SJCRH30 (cell line): Measurements from ENCODE around the gene C2orf15. TPM values are rescaled to one million over a fixed set of nuclear protein-coding genes. Genes with fewer than 3 reads are reported as not detected.
"Not testable (repeated sequence)": the region's sequence is repeated elsewhere in the genome, so short reads cannot be mapped to it uniquely, and the experiment has no call there.

ENCODE experiments used
- DNase-seq, 2 experiments: peaks; one replicate each; pipeline ENCODE4 v3.0.0-alpha.2; 2015 to 2020
- H3K27ac ChIP-seq: fragments of 250-450 bp; sonication (Bioruptor Pico); 2 replicates; pipeline ENCODE4 v1.5.1; 2020; ENCODE audit warnings: mild to moderate bottlenecking, moderate library complexity
- H3K27me3 ChIP-seq: fragments of 250-450 bp; sonication (Bioruptor Pico); 2 replicates; pipeline ENCODE4 v1.5.1; 2020; ENCODE audit warnings: mild to moderate bottlenecking, moderate library complexity
- H3K36me3 ChIP-seq: fragments of 250-450 bp; sonication (Bioruptor Pico); 2 replicates; pipeline ENCODE4 v1.5.1; 2020; ENCODE audit warnings: mild to moderate bottlenecking, moderate library complexity
- H3K4me1 ChIP-seq: fragments of 250-450 bp; sonication (Bioruptor Pico); 2 replicates; pipeline ENCODE4 v1.5.1; 2020; ENCODE audit warnings: mild to moderate bottlenecking, moderate library complexity
- H3K4me3 ChIP-seq: fragments of 250-450 bp; sonication (Bioruptor Pico); 2 replicates; pipeline ENCODE4 v1.5.1; 2020; ENCODE audit warnings: mild to moderate bottlenecking, moderate library complexity
- H3K9me3 ChIP-seq: fragments of 250-450 bp; sonication (Bioruptor Pico); replicated peaks from 2 replicates; pipeline ENCODE4 v1.5.1; 2020; ENCODE audit warnings: mild to moderate bottlenecking, moderate library complexity
- total RNA-seq: library from RNA; depleted of rRNA; stranded (reverse); fragments of >200 nt; shearing (Covaris generic); gene quantifications from 2 replicates; pipeline ENCODE4 v1.2.3, GENCODE V29; 2014; rRNA removed

The C2orf15 gene
- total RNA-seq, 1 experiment from 2014 or later = 0.24 TPM

DNA sequence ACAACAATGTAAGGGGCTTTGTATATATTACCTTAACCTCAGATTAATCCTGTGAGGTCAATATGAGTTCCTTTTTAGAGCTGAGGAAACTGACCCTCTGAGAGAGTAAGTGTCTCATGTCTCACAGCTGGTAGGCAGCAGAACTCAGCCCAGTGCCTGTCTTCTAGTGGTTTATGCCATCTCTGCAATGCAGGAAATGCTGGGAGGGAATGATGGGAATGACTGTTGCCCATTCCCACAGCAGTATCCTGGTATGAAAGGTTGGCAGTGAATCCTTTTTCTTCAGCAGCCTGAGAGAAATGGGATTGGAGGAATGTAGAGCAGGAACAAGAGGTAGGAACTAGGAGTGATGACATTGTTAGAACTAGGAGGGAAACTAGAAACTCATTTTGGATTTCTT is 45.5 kb downstream of the C2orf15 start:
- no peak for DNase-seq

DNA sequence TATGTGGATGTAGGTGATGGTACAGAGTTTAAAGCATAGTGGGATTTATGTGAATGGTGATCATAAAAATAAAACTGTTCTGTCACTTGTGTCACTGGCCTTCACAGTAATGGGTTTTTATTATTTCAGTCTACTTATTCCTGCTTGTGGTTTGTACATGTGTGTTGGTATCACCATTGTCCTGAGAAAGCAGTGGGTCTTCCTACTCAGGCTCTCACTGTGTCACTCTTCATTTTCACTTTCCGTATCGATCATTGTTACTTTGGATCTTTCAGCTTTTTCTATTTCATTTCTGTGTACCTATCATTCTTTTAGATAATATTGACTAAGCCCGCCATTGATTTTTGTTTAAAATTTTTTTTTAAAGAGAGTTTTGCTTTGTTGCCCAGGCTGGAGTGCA is 46.9 kb downstream of the C2orf15 start:
- no peak overlapping the region for H3K4me3 ChIP-seq
- H3K36me3 ChIP-seq = peaks cover 45% of the 10 kb centered on the region
- H3K9me3 ChIP-seq = no peaks in the 10 kb centered on the region
- H3K27ac ChIP-seq = no peak overlapping the region
- no peak for DNase-seq
- H3K27me3 ChIP-seq = no peaks in the 10 kb centered on the region
- no peaks in the 10 kb centered on the region for H3K4me1 ChIP-seq

More for the DNA sequence above, 45.5 kb downstream of the C2orf15 start:
- H3K27ac ChIP-seq = no peak overlapping the region
- H3K9me3 ChIP-seq = no peaks in the 10 kb centered on the region
- H3K4me1 ChIP-seq = no peaks in the 10 kb centered on the region
- H3K36me3 ChIP-seq = peaks cover 32% of the 10 kb centered on the region
- no peak overlapping the region for H3K4me3 ChIP-seq
- H3K27me3 ChIP-seq = no peaks in the 10 kb centered on the region

DNA sequence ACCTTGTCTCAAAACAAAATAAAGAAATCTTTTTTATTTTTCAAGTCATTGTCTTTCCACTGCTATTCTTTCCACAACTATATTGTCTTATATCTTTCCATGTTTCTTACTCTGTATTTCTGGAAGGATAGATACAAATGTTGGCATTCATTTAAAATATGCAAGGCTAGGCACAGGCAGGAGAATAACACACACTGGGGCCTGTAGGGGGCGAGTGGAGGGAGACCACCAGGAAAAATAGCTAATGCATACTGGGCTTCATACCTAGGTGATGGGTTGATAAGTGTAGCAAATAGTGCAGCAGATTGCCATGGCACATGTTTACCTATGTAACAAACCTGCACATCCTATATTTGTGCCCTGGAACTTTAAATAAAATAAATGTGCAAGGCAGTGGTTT is 49.0 kb downstream of the C2orf15 start:
- Histone ChIP-seq H3K27me3 (no peaks in the 10 kb centered on the region), H3K9me3 (no peaks in the 10 kb centered on the region), H3K36me3 (peaks cover 62% of the 10 kb centered on the region), H3K4me3 (no peak overlapping the region), H3K27ac (no peak overlapping the region), H3K4me1 (no peaks in the 10 kb centered on the region)
- no peak for DNase-seq

DNA sequence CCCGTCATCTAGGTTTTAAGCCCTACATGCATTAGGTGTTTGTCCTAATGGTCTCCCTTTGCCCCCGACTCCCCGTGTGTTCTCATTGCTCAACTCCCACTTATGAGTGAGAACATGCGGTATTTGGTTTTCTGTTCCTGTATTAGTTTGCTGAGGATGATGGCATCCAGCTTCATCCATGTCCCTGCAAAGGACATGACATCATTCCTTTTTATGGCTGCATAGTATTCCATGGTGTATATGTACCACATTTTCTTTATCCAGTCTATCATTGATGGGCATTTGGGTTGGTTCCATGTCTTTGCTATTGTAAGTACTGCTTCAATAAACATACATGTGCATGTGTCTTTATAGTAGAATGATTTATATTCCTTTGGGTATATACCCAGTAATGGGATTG is 50.9 kb downstream of the C2orf15 start:
- H3K27ac ChIP-seq, DNase-seq, H3K4me1 ChIP-seq, H3K27me3 ChIP-seq, H3K9me3 ChIP-seq, H3K4me3 ChIP-seq: not testable (repeated sequence)
- H3K36me3 ChIP-seq = peaks cover 76% of the 10 kb centered on the region

DNA sequence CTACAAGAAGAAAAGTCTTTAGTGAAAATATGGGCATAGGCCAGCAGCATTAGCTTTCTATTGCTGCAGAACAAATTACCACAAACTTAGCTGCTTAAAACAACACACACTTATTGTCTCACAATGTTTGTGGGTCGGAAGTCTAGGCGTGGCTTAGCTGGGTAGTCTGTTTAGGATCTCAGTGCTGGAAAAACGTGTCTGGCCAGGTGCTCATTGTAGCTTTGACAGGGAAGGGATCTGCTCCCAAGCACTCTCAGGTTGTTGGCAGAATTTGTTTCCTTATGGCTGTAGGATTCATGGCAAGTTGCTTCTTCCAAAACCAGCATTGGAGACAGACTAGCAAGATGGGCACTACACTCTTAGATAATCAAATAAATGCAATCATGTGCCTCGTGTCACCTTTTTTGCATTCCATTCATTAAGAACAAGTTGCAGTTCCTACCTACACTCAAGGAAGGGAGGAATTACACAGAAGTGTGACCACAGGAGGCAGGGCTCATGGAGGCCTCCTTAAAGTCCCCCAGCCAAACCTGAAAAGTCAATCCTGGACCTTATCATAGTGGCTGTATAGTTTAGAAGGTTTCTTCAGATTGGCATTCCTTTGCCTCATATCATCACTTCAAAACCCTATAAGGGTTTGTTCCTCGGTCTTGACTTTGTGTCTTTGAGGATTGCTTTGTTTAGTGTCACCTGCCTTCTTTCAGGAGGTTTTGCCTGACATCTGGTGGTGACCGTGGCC is 56.8 kb downstream of the C2orf15 start:
- no peak for DNase-seq
- H3K36me3 ChIP-seq = peaks cover 45% of the 10 kb centered on the region

DNA sequence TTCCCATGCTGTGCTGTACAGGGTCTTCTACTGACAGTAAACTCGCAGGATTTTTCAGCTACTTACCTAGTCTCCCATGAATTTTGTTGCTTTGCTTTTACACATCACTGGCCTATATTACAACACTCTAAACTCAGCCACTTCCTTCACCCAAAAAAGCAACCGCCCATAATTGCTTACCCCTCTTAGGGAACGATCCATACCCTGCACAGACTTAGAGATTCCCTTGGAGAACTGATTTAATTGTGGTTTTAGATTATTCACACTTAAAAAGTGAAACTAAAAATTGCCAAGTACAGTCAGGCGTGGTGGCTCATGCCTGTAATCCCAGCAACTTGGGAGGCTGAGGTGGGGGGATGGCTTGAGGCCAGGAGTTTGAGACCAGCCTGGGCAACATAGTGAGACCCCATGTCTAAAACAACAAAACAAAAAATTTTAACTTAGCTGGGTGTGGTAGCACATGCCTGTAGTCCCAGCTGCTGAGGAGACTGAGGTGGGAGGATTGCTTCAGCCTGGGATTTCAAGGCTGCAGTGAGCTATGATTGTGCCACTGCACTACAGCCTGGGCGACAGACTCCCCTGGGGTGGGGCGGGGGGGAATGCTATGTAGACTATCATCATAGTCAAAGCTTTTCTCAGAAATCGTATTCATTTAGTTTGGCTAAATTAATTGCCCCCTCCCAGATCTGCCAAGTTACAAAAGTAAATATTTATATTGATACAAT is 58.7 kb downstream of the C2orf15 start:
- no peak for DNase-seq
- Histone ChIP-seq H3K36me3 (peaks cover 29% of the 10 kb centered on the region), H3K4me3 (no peak overlapping the region), H3K27me3 (no peaks in the 10 kb centered on the region), H3K27ac (no peak overlapping the region), H3K9me3 (no peaks in the 10 kb centered on the region), H3K4me1 (no peaks in the 10 kb centered on the region)

More for the DNA sequence above, 56.8 kb downstream of the C2orf15 start:
- Histone ChIP-seq H3K27me3 (no peaks in the 10 kb centered on the region), H3K27ac (no peak overlapping the region), H3K4me3 (no peak overlapping the region), H3K4me1 (no peaks in the 10 kb centered on the region), H3K9me3 (no peaks in the 10 kb centered on the region)

Other genes starting within 250 kb of the C2orf15 start
- gene CRACDL, start 205.5 kb upstream of the C2orf15 start, total RNA-seq = not detected in 2 replicates
- 3.1 and 4.2 TPM in 2 replicates for gene TSGA10, start 13.2 kb downstream of the C2orf15 start, total RNA-seq
- gene LIPT1, start 13.3 kb downstream of the C2orf15 start, total RNA-seq = 7.7 TPM in 2 replicates
- gene MITD1, start 39.4 kb downstream of the C2orf15 start, total RNA-seq = 33.4 and 42.4 TPM in 2 replicates
- gene MRPL30, start 39.5 kb downstream of the C2orf15 start, total RNA-seq = 116 TPM in 2 replicates
- gene LYG2, start 114.0 kb downstream of the C2orf15 start, total RNA-seq = 0.30 and 0.36 TPM in 2 replicates
- 0.61 and 1.3 TPM in 2 replicates for gene LYG1, start 159.5 kb downstream of the C2orf15 start, total RNA-seq
- 49.4 and 52.2 TPM in 2 replicates for gene TXNDC9, start 194.6 kb downstream of the C2orf15 start, total RNA-seq
- 37.2 and 46.6 TPM in 2 replicates for gene EIF5B, start 195.7 kb downstream of the C2orf15 start, total RNA-seq